Iris pigment epithelial cell (primary cell): ENCODE results near the gene MGAT5.

ENCODE experiments used
- DNase-seq: peaks from one replicate; pipeline ENCODE4 v3.0.0-alpha.2; 2011; ENCODE audit warnings: low read depth

The MGAT5 gene

GRCh38 chr2:134367213-134367612 lies 113.3 kb downstream of the MGAT5 start:
- DNase-seq = no peak

GRCh38 chr2:134368009-134368817 lies 114.3 kb downstream of the MGAT5 start:
- DNase-seq = peak; percentile 85

- no peak for DNase-seq
Measured at GRCh38 chr2:134369220-134369902, 115.5 kb downstream of the MGAT5 start.

GRCh38 chr2:134370655-134371445 lies 117.0 kb downstream of the MGAT5 start:
- DNase-seq = no peak

GRCh38 chr2:134372141-134372540 lies 118.3 kb downstream of the MGAT5 start:
- DNase-seq = peak; percentile 84

- DNase-seq = peak; percentile 87
Measured at GRCh38 chr2:134372611-134373131, 118.8 kb downstream of the MGAT5 start.

- peak; percentile 54 for DNase-seq
Measured at GRCh38 chr2:134375935-134376334, 122.1 kb downstream of the MGAT5 start.

GRCh38 chr2:134377730-134378129 lies 123.9 kb downstream of the MGAT5 start:
- no peak for DNase-seq

GRCh38 chr2:134379293-134379692 lies 125.4 kb downstream of the MGAT5 start:
- DNase-seq = no peak

- DNase-seq = no peak
Measured at GRCh38 chr2:134379722-134380121, 125.8 kb downstream of the MGAT5 start.

- no peak for DNase-seq
Measured at GRCh38 chr2:134381141-134381540, 127.3 kb downstream of the MGAT5 start.

- no peak for DNase-seq
Measured at GRCh38 chr2:134384131-134384530, 130.3 kb downstream of the MGAT5 start.

- no peak for DNase-seq
Measured at GRCh38 chr2:134385195-134385594, 131.3 kb downstream of the MGAT5 start.

GRCh38 chr2:134386310-134386709 lies 132.4 kb downstream of the MGAT5 start:
- no peak for DNase-seq

GRCh38 chr2:134389381-134389780 lies 135.5 kb downstream of the MGAT5 start:
- no peak for DNase-seq

- DNase-seq = peak; percentile 67
Measured at GRCh38 chr2:134391751-134392160, 137.9 kb downstream of the MGAT5 start.

GRCh38 chr2:134392442-134393074 lies 138.7 kb downstream of the MGAT5 start:
- DNase-seq = no peak

- DNase-seq = peak; percentile 49
Measured at GRCh38 chr2:134393075-134393461, 139.2 kb downstream of the MGAT5 start.

GRCh38 chr2:134395779-134396178 lies 141.9 kb downstream of the MGAT5 start:
- DNase-seq = no peak

- DNase-seq = no peak
Measured at GRCh38 chr2:134396493-134396892, 142.6 kb downstream of the MGAT5 start.

GRCh38 chr2:134397146-134397896 lies 143.4 kb downstream of the MGAT5 start:
- DNase-seq = no peak
